ENCODE data around the gene ALK.

Gene ALK

GRCh38 chr2:29155578-29155977 lies 765.8 kb downstream of the ALK start:
- DNase-seq (ENCODE audit: low read depth) = no peak

- DNase-seq (ENCODE audit: low read depth) = no peak
These were observed 766.8 kb downstream of the ALK start for GRCh38 chr2:29154610-29155009.

- DNase-seq (ENCODE audit: low read depth) = no peak
These were observed 773.4 kb downstream of the ALK start for GRCh38 chr2:29147963-29148362.

- DNase-seq (ENCODE audit: low read depth) = no peak
These were observed 775.2 kb downstream of the ALK start for GRCh38 chr2:29146197-29146596.

GRCh38 chr2:29143657-29144056 lies 777.7 kb downstream of the ALK start:
- no peak for DNase-seq (ENCODE audit: low read depth)
